BLaER1 treated with 17β-estradiol and CSF1 and Interleukin-3, amounts not matched to agents 10 nM and 100 nM (cell line): ENCODE data around the gene CAMK1G.

Experiments used
- H3K27ac ChIP-seq, 11 experiments: shearing (Covaris generic); formaldehyde crosslinking; 2 replicates each; pipeline ENCODE4 v1.8.1; 2022
- H3K27me3 ChIP-seq, 11 experiments: shearing (Covaris generic); formaldehyde crosslinking; 2 replicates each; pipeline ENCODE4 v1.8.1; 2022
- H3K36me3 ChIP-seq, 11 experiments: shearing (Covaris generic); formaldehyde crosslinking; 2 replicates each; pipeline ENCODE4 v1.8.1; 2022
- H3K4me1 ChIP-seq, 10 experiments: shearing (Covaris generic); formaldehyde crosslinking; 2 replicates each; pipeline ENCODE4 v1.8.1; 2022
- H3K4me2 ChIP-seq, 11 experiments: shearing (Covaris generic); formaldehyde crosslinking; 2 replicates each; pipeline ENCODE4 v1.8.1; 2022
- H3K4me3 ChIP-seq, 10 experiments: shearing (Covaris generic); formaldehyde crosslinking; 2 replicates each; pipeline ENCODE4 v1.8.1; 2022
- H3K9ac ChIP-seq, 11 experiments: shearing (Covaris generic); formaldehyde crosslinking; 2 replicates each; pipeline ENCODE4 v1.8.1; 2022
- H3K9me3 ChIP-seq, 11 experiments: shearing (Covaris generic); formaldehyde crosslinking; replicated peaks in 1 of 11; 2 replicates each; pipeline ENCODE4 v1.8.1; 2022
- H4K20me1 ChIP-seq, 11 experiments: shearing (Covaris generic); formaldehyde crosslinking; 2 replicates each; pipeline ENCODE4 v1.8.1; 2022
- Cebpa-rat ChIP-seq, 11 experiments: shearing (Covaris generic); IDR thresholded peaks; 2 replicates each; pipeline ENCODE4 v1.8.1; 2022

CAMK1G gene

GRCh38 chr1:209620487-209620884, 37.0 kb downstream of the CAMK1G start:
- H3K36me3 ChIP-seq: peaks cover 0 to 98% (median 6%) of the 10 kb centered on the region in 11 experiments; a peak in 12 of 22 replicates

GRCh38 chr1:209621286-209621685, 37.8 kb downstream of the CAMK1G start:
- no peak overlapping the region for H3K27ac ChIP-seq
- no peaks in the 10 kb centered on the region for H3K27me3 ChIP-seq
- H3K9me3 ChIP-seq: peaks cover 0 to 8% (median 0%) of the 10 kb centered on the region in 11 experiments; a peak in 1 of 22 replicates
- no peak overlapping the region for H3K9ac ChIP-seq
- H3K36me3 ChIP-seq: peaks cover 0 to 94% (median 6%) of the 10 kb centered on the region in 11 experiments; a peak in 12 of 22 replicates
- no peak for TF ChIP-seq Cebpa-rat (IDR thresholded peaks at IDR 0.05)
- H3K4me2 ChIP-seq: peak overlapping the region in 4 of 11 experiments; percentile 12 to 53 (median 38); a peak in 3 of 22 replicates
- peaks cover 29 to 53% (median 45%) of the 10 kb centered on the region in 10 experiments for H3K4me1 ChIP-seq
- no peak overlapping the region for H3K4me3 ChIP-seq
- H4K20me1 ChIP-seq: no peaks in the 10 kb centered on the region

More at GRCh38 chr1:209620487-209620884, 37.0 kb downstream of the CAMK1G start:
- 0 out of 22 replicates have a peak overlapping the region, but pooled peaks of 1 of the 11 experiments have one; percentile 27 for H3K27ac ChIP-seq
- TF ChIP-seq Cebpa-rat (IDR thresholded peaks at IDR 0.05): no peak
- peaks cover 0 to 10% (median 0%) of the 10 kb centered on the region in 11 experiments; a peak in 2 of 22 replicates for H3K9me3 ChIP-seq
- no peak overlapping the region for H3K4me3 ChIP-seq
- H3K4me2 ChIP-seq: peak overlapping the region in 10 of 11 experiments; percentile 25 to 75 (median 68); a peak in 16 of 22 replicates
- H3K4me1 ChIP-seq: peaks cover 29 to 45% (median 37%) of the 10 kb centered on the region in 10 experiments
- H3K9ac ChIP-seq: no peak overlapping the region
- H4K20me1 ChIP-seq: no peaks in the 10 kb centered on the region
- H3K27me3 ChIP-seq: no peaks in the 10 kb centered on the region

- Histone ChIP-seq H3K9ac (no peak overlapping the region), H3K9me3 (peaks cover 0 to 5% (median 0%) of the 10 kb centered on the region in 11 experiments; a peak in 1 of 22 replicates), H3K4me3 (no peak overlapping the region), H3K27me3 (no peaks in the 10 kb centered on the region), H3K4me2 (no peak overlapping the region), H3K27ac (no peak overlapping the region), H3K36me3 (peaks cover 0 to 87% (median 5%) of the 10 kb centered on the region in 11 experiments; a peak in 12 of 22 replicates), H3K4me1 (peaks cover 32 to 60% (median 52%) of the 10 kb centered on the region in 10 experiments), H4K20me1 (no peaks in the 10 kb centered on the region)
- TF ChIP-seq Cebpa-rat (IDR thresholded peaks at IDR 0.05): no peak
These were observed 38.5 kb downstream of the CAMK1G start for GRCh38 chr1:209621741-209622655.

- Histone ChIP-seq H3K4me3 (no peak overlapping the region), H3K4me2 (no peak overlapping the region), H3K27ac (0 out of 22 replicates have a peak overlapping the region, but pooled peaks of 1 of the 11 experiments have one; percentile 22), H3K4me1 (peaks cover 37 to 69% (median 60%) of the 10 kb centered on the region in 10 experiments), H3K9ac (no peak overlapping the region), H3K9me3 (peaks cover 0 to 5% (median 0%) of the 10 kb centered on the region in 11 experiments; a peak in 1 of 22 replicates), H3K36me3 (peaks cover 0 to 76% (median 0%) of the 10 kb centered on the region in 11 experiments; a peak in 12 of 22 replicates), H3K27me3 (no peaks in the 10 kb centered on the region), H4K20me1 (no peaks in the 10 kb centered on the region)
- TF ChIP-seq Cebpa-rat (IDR thresholded peaks at IDR 0.05): no peak
These were observed 39.6 kb downstream of the CAMK1G start for GRCh38 chr1:209622841-209623829.

GRCh38 chr1:209624558-209625549, 41.3 kb downstream of the CAMK1G start:
- no peaks in the 10 kb centered on the region for H4K20me1 ChIP-seq
- H3K4me2 ChIP-seq: peak overlapping the region in 10 of 11 experiments; percentile 18 to 85 (median 66); a peak in 13 of 22 replicates
- H3K27ac ChIP-seq: peak overlapping the region in 4 of 11 experiments; percentile 0 to 45 (median 22); a peak in 3 of 22 replicates
- H3K27me3 ChIP-seq: no peaks in the 10 kb centered on the region
- H3K36me3 ChIP-seq: peaks cover 0 to 72% (median 0%) of the 10 kb centered on the region in 11 experiments; a peak in 12 of 22 replicates
- no peak for TF ChIP-seq Cebpa-rat (IDR thresholded peaks at IDR 0.05)
- no peak overlapping the region for H3K9ac ChIP-seq
- H3K4me3 ChIP-seq: no peak overlapping the region
- H3K4me1 ChIP-seq: peaks cover 20 to 58% (median 50%) of the 10 kb centered on the region in 10 experiments
- peaks cover 0 to 5% (median 0%) of the 10 kb centered on the region in 11 experiments; a peak in 1 of 22 replicates for H3K9me3 ChIP-seq

- H3K27me3 ChIP-seq: no peaks in the 10 kb centered on the region
- peak overlapping the region in 9 of 11 experiments; percentile 6 to 45 (median 29); a peak in 8 of 22 replicates for H3K27ac ChIP-seq
- H3K4me1 ChIP-seq: peaks cover 10 to 48% (median 41%) of the 10 kb centered on the region in 10 experiments
- peak overlapping the region in 2 of 11 experiments; percentile 8 to 12; a peak in 1 of 22 replicates for H3K9ac ChIP-seq
- peaks cover 0 to 72% (median 0%) of the 10 kb centered on the region in 11 experiments; a peak in 12 of 22 replicates for H3K36me3 ChIP-seq
- no peaks in the 10 kb centered on the region for H4K20me1 ChIP-seq
- peaks cover 0 to 5% (median 0%) of the 10 kb centered on the region in 11 experiments; a peak in 1 of 22 replicates for H3K9me3 ChIP-seq
- H3K4me2 ChIP-seq: peak overlapping the region in 9 of 11 experiments; percentile 18 to 85 (median 74); a peak in 13 of 22 replicates
- TF ChIP-seq Cebpa-rat (IDR thresholded peaks at IDR 0.05): no peak
- H3K4me3 ChIP-seq: no peak overlapping the region
These were observed 42.3 kb downstream of the CAMK1G start for GRCh38 chr1:209625791-209626285.
